SHP77 (cell line): ENCODE results near the gene ELOA.
A peak's percentile ranks its signal among the peaks of the same experiment; 100 is the strongest.

Experiments
- DNase-seq, 2 experiments: peaks; one replicate each; lab custom pipeline; 2025; lab: John Stamatoyannopoulos, UW

Gene ELOA, protein sequence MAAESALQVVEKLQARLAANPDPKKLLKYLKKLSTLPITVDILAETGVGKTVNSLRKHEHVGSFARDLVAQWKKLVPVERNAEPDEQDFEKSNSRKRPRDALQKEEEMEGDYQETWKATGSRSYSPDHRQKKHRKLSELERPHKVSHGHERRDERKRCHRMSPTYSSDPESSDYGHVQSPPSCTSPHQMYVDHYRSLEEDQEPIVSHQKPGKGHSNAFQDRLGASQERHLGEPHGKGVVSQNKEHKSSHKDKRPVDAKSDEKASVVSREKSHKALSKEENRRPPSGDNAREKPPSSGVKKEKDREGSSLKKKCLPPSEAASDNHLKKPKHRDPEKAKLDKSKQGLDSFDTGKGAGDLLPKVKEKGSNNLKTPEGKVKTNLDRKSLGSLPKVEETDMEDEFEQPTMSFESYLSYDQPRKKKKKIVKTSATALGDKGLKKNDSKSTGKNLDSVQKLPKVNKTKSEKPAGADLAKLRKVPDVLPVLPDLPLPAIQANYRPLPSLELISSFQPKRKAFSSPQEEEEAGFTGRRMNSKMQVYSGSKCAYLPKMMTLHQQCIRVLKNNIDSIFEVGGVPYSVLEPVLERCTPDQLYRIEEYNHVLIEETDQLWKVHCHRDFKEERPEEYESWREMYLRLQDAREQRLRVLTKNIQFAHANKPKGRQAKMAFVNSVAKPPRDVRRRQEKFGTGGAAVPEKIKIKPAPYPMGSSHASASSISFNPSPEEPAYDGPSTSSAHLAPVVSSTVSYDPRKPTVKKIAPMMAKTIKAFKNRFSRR

DNA sequence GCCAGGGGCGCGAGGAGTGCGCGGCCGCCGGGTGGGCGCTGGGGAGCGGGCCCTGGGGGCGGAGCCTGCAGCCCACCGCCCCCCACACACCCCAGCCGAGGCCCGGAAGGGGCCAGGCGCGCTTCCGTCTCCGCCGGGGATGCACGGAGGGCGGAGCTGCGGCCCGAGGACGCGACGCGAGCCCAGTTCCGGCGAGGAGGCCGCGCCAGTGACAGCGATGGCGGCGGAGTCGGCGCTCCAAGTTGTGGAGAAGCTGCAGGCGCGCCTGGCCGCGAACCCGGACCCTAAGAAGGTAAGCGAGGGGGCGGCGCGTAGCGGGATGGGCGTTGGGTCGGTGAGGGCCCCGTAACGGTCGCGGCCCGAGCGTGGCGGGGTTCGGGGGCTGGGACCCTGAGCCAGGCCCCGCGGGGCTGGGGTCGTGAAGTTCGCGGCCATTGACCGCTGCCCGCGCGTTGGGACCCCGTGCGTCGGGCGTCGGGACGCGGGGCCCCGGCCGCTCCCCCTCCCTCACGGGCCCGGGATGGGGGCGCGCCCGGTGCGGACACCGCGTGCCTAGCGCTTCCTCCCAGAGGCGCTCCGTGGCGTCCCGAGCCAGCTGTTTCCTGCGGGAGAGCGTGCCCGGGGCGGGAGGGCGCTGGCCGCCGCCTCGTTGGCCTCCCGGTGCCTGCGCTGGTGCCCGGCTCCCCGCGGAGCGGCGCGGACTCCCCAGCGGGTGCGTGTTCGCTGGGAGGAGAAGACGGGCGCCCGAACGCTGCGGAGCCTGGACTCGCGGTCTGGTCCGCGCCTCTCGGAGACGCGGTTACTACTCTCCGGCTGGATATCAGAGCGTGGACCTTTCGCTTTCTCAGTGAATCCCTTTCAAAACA is at the start of gene ELOA:
Gene ELOA, plus strand, starts transcription at position 185 of the 866 bp plus-strand sequence. Its CDS starts 33 bp downstream, at position 218.
- DNase-seq, result peak; percentile 31 to 76

DNA sequence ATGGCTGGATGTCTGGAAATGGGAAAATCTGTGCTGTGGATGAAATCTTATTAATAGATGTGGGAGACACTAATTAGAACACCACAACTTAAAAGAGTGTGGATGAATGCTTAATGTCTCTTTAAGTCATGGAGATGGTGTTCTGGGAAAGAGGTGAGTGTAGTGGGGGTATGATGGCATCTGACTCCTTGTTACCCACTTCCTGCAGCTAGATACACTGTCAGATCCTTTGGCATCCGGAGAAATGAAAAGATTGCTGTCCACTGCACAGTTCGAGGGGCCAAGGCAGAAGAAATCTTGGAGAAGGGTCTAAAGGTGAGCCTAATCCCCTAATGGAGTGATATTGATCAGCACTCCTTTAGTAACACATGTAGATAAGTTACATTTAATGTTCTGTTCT is 49.7 kb upstream of the ELOA start:
- DNase-seq, result no peak

DNA sequence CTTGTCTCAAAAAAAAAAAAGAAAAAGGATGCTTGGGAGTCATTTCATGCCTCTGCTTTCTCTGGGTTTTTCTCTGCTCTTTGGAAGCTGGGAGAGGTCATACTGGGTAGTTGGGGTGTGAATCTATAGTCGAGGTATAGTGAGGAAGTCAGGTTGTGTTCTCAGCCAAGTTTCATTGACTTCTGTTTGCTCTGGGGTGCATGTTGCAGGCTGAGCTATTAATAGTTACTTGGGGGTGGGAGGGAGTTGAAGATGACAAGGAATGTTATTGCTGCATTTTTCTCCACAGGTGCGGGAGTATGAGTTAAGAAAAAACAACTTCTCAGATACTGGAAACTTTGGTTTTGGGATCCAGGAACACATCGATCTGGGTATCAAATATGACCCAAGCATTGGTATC is 48.9 kb upstream of the ELOA start:
- DNase-seq, result no peak

DNA sequence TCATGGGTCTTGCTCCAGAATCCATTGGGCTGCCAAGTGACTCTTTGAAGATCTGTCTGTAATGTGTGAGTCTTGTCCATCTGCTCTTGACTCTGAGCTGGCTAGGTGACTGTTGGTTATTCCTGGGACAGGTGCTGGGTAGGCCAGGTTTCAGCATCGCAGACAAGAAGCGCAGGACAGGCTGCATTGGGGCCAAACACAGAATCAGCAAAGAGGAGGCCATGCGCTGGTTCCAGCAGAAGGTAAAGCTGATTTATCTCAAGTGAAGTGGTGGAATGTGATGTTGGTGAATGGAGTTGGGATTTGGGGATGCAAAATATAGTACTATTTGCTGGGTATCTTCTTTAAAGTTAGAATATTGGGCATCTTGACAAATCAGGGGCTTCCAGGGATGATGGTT is 47.6 kb upstream of the ELOA start:
- DNase-seq, result no peak

DNA sequence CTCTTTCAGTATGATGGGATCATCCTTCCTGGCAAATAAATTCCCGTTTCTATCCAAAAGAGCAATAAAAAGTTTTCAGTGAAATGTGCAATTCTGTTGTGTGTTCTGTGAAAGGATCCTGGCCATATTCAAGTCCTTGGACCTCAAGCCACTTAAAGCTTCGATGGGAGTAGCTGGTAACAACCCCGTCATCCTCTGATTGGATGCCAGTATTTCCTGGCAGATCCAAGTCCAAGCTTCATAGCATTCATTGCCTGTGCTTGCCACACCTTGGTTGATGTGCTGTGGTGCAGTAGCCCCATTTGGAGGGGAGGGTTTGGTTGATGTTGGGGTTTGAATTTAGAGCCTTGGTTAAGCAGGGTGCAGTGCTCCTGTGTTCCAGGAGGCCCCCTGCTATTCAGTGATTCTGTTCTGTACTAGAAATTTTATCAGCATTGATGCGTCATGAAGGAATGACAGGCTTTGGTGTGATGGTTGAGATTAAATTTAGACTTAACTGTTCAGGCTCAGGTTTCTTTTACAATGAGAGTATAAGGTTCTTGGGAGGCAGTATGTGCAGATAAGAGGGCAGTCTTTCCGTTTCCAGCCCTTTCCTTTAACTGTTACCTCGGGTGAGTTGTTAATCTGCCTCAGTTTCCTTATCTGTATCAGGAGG is 46.8 kb upstream of the ELOA start:
- DNase-seq, result no peak

DNA sequence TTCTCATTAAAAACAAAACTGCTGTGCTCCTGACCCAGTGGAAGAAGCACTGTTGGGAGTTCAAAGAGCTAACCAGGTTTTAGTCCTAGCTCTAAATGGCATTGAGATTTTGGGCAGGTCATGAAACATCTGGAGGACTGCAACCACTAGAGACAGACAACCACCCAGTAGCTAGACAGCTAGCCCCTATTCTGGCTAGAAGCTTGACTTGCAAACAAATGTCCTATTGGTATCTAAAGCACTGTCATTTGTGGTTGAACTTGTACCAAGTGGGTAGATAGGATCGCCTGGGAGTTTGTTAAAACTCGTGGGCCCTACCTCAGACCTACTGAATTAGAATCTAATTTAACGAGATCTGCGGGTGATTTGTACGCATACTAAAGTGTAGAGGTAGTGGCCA is 44.8 kb upstream of the ELOA start:
- DNase-seq, result no peak

DNA sequence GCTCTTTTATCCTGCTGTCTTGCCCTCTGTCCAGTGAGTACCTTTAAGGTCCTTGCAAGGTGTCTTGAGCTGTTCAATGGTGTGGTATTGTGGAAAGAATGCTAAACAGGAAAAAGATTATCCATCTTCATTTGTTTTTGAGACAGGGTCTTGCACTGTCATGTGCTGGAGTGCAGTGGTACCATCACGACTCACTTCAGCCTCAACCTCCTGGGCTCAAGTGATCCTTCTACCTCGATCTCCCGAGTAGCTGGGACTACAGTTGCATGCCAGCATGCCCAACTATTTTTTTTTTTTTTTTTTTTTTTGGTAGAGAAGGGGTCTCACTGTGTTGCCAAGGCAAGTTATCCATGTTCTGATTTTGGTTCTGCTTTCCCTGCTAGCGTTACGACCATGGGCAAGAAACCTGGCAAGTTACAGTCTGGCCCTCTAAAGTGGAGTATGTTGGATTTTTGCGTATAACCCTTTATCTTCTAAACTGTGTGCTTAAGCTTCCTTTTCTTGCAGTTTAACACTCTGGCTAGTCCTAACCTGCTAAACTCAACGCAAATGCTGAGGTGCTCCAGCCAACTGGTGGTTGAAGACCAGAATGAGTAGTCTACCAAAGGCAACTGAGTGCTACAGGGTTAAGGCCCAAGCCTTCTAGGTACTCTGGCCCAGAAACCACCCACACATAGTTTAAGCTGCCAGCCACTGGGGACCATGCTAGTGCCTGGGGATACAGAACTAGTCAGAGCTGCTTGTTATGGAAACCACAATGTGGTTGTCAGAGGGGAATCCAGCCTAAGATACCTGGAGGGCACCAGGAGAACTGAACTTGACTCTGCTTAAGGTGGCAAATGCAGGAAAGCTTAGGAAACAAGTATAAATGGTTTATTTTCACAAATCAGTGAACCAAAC is 43.7 kb upstream of the ELOA start:
- no peak for DNase-seq

DNA sequence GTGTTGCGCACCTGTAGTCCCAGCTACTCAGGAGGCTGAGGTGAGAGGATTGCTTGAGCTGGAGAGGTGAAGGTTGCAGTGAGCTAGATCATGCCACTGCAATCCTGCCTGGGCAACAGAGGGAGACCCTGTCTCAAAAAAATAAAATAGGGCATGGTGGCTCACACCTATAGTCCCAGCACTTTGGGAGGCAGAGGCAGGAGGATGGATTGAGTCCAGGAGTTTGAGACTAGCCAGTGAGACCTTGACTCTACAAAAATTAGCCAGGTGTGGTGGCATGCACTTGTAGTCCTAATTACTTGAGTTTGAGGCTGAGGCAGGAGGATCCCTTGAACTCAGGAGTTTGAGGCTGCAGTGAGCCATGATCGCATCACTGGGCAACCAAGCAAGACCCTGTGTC is 42.0 kb upstream of the ELOA start:
- no peak for DNase-seq

DNA sequence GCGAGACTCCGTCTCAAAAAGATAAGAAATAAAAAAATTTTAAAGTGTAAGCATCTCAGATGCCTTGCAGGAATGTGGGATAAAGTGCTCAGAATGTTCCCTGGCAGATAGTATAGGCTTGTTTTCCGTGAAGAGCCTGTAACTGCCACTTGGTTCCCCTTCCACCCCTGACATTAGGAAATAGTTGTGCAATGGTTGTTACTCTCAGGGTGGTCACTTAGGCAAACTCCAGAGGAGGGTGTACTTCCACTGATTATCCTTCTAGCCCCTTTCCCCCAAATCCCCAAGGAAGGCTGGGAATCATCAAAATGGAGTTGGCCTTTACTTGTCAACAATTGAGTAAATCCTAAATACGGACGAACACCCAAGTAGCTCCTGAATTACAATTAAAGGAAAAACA is 41.3 kb upstream of the ELOA start:
- no peak for DNase-seq

DNA sequence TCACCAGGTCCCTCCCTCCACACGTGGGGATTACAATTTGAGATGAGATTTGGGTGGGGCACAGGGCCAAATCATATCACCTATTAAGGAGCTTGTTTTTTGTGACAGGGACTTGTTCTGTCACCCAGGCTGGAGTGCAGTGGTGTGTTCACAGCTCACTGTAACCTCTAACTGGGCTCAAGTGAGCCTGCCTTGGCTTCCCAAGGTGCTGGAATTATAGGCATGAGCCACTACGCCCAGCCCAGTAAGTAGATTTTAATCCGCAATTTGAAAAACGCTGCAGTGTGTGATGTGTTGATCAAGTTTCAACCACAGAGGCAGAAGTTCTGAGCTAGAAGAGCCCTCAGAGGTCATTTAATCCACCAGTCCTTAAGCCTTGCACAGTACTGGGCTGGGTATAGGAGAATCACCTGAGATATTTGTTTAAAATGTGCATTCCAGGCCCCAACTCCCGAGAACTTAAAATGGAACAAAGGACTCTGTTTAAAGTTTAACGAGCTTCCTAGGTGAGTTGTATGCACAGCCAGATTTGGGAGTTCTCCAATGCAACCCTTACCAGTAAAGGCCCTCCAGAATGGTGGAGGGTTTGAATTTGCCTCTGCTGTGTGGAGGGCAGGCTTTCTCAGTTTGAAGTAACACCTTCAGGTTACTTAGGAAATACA is 38.3 kb upstream of the ELOA start:
- no peak for DNase-seq

DNA sequence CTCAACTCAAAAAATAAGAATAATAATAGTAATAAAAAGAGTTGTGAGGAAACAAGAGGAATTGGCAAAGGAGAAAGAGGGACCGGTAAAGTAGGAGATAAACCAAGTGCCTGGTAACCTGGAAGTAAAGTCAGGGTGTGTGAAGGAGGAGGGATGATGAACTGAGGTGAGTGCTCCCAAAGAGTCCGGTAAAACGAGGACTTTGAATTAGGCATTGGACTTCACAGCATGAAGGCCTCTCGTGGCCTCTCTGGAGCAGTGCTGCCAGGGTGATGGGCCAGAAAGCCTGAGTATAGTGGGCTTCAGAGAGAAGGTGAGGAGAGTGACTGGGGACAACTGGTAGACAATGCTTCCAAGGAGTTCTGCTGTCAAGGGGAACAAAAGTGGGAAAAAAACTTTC is 34.0 kb upstream of the ELOA start:
- DNase-seq, result no peak

DNA sequence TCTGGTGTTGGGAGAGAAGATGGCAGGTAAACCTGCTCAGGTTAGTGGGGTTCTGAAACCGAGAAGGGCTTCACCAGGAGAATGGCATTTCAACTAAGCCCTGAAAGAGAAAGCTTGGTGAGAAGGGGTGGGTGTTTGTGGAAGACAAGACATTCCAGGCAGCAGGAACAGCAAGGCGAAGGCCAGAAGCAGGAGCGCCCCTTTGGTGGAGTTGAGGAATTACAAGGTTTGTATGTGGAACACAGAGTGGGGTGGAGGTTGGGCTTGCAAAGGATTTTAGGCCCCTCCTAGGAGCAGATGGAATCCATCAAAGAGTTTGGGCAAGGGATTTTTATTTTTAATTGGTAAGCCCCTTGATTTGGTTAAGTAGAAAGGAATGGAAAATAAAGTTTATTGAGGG is 24.8 kb upstream of the ELOA start:
- peak; percentile 20 to 55 for DNase-seq

DNA sequence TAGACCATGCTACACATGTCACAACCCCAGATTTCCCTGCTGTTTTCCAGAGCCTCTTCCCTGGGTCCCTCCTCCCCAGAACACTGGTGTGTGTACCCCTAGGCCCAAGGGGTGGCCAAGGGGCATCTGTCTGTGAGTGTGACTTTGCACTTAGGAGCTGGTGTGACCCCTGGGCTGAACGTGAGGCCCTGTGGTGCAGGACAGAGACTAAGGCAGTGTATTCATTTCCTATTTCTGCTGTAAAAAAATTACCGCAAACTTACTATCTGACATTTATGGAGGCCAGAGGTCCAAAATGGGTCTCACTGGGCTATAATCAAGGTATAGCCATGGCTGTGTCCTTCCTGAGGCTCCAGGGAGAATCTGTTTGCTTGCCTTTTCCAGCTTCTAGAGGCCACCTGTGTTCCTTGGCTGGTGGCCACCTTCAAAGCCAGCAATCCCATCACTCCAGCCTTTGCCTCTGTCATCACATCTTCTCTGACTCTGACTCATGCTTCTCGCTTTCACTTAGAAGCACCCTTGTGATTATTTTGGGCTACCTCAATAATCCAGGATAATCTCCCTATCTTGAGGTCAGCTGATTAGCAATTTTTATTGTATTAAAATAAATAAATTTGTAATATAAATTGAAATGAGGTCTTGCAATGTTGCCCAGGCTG is 24.0 kb upstream of the ELOA start:
- peak; percentile 47 to 53 for DNase-seq

DNA sequence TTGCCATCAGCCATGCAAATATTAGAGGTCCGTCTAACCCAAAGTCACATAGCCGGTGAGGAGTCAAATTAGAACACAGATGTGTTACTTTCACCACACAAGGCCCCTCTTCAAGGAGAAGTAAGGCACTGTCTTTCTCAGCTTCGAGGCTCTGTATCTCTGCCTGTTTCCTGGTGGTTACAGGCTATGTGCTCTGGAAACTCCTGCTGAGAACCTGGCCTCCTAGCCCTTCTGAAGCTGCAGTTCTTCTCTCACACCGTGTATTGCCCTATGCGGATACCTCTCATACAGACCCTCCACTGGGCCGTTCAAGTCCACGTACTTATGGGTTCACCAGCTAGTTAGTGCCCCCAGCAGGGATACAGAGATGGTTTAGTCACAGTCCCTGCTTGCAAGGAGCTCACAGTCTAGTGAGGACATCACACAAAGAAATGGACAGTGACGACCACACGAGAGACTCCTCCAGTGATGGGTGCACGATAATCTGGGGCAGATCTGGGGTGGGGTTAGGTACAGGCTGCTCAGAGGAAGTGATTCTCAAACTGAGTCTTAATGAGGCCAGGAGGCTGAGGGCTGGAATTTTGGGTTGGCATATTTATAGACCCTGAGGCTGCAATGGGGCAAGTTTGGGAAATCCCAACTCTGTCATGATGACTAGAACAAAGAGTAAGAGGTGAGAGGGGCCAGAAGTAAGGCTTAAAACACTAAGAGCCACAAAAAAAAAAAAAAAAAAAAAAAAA is 22.8 kb upstream of the ELOA start:
- DNase-seq, result no peak

DNA sequence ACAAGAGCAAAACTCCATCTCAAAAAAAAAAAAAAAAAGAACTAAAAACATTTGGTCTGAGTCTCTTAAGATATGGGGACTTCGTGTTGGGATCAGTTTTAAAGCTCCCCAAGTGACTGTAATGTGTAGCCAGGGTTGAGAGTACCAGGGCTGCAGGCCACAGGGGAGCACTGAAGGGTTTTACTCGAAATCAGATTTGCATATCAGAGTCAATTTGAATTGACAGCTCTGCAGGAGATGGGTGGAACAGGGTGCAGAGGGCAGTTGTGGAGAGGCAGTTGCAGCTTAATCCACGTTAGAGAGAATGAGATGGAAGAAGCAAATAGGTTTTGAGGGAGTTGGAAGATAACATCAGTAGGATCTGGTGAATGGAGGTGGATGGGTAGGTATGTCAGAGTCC is 20.6 kb upstream of the ELOA start:
- no peak for DNase-seq

DNA sequence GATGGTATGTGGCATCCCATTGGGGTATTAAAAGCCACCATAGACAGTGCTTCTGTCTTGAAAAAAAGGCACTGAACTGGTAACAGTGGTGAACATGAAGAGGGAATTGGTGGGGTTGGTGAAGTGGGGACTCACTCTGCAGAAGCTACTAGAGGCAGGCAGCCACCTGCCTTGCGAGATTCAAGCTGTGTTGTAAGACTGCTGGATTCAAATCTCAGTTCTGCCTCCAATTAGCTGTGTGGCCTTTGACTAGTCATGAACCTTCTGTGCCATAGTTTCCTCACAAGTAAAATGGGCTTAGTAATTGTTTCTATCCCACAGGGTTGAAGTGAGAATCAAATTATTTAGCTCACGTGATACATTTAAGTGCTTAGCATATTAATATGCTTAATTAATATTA is 16.6 kb upstream of the ELOA start:
- DNase-seq, result no peak

DNA sequence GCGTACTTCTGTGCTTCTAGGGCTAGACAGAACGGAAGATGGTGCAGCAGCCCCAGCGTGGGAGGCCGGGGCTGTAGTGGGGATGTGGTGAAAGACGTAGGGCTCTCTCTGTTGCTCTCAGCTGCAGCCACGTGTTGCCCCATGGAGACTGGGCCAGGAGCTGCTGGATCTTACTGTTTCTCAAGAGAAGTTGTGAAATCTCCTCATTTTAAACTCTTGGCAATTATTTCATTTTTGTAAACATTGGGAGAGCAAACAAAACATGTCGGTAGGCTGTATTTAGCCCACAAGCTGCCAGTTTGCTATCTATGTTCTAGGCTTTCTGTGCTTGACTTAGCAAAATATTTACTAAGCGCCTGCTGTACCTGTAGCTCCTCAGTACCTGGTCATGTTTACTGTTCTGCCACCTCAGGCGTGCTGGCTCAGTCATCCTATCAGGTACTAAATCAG is 15.9 kb upstream of the ELOA start:
- DNase-seq, result no peak

DNA sequence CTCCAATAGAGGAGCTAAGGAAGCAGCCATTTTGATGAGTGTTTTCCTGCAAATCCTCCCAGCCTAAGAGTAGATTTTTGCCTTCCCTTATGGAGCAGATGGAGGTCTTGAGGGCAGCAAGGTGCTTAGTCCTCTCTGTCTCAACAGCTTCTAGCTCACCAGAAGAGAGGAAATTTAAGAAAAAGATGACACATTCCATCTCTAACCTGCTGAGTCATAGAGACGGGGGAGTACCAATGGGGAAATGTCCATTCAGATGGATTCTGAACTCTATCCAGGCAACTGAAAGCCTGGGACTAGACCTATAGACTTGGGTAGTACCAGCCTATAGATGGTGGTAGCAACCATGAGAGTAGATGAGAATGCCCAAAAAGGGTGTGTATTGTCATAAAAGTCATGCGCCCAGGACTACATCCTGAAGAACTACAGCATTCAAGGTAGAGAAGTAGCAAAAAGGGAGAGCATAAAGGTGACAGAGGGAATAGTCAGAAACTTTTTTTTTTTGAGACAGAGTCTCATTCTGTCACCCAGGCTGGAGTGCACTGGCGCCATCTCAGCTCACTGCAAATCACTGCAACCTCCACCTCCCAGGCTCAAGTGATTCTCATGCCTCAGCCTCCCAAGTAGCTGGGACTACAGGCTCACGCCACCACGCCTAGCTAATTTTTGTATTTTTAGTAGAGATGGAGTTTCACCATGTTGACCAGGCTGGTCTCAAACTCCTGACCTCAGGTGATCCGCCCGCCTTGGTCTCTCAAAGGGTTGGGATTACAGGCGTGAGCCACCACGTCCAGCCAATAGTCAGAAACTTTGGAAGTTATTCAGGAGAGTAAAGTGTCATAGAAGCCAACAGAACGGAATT is 10.7 kb upstream of the ELOA start:
- DNase-seq, result no peak
